Type B pancreatic cell (in vitro differentiated cells): ENCODE results near the gene CFAP119. TPM values are rescaled to one million over a fixed set of nuclear protein-coding genes. Genes with fewer than 3 reads are reported as not detected.

Experiments
- DNase-seq: peaks from one replicate; pipeline ENCODE4 v3.0.0; 2021; ENCODE audit warnings: mixed read lengths; ENCODE audit not compliant: unreplicated experiment; ENCODE audit errors: extremely low spot score
- H3K27ac Mint-ChIP-seq: 2 replicates; pipeline ENCODE4 v1.8.0; 2021; ENCODE audit warnings: mild to moderate bottlenecking, mixed read lengths
- H3K27me3 Mint-ChIP-seq: 2 replicates; pipeline ENCODE4 v1.8.0; 2021; ENCODE audit warnings: mixed read lengths
- H3K36me3 Mint-ChIP-seq: 2 replicates; pipeline ENCODE4 v1.8.0; 2021; ENCODE audit warnings: mixed read lengths
- H3K4me1 Mint-ChIP-seq: one replicate; pipeline ENCODE4 v1.8.0; 2021; ENCODE audit warnings: mixed read lengths; ENCODE audit not compliant: unreplicated experiment
- H3K4me3 Mint-ChIP-seq: 2 replicates; pipeline ENCODE4 v1.8.0; 2021; ENCODE audit warnings: mild to moderate bottlenecking, mixed read lengths
- H3K9me3 Mint-ChIP-seq: 2 replicates; pipeline ENCODE4 v1.8.0; 2021; ENCODE audit warnings: mixed read lengths
- total RNA-seq: library from RNA; stranded (reverse); gene quantifications from 2 replicates; pipeline ENCODE4 v1.2.1, GENCODE V29; 2021; ENCODE audit warnings: low replicate concordance
- TF ChIP-seq, protein P1 (sequence below): fragments of 200-600 bp; sonication (generic); conservative IDR thresholded peaks from 2 replicates; pipeline ENCODE4 v1.5.0; 2021; ENCODE audit warnings: antibody characterized with exemption, mild to moderate bottlenecking

Gene CFAP119
- total RNA-seq, 1 donor from 2014 or later, result 15.0 TPM

DNA sequence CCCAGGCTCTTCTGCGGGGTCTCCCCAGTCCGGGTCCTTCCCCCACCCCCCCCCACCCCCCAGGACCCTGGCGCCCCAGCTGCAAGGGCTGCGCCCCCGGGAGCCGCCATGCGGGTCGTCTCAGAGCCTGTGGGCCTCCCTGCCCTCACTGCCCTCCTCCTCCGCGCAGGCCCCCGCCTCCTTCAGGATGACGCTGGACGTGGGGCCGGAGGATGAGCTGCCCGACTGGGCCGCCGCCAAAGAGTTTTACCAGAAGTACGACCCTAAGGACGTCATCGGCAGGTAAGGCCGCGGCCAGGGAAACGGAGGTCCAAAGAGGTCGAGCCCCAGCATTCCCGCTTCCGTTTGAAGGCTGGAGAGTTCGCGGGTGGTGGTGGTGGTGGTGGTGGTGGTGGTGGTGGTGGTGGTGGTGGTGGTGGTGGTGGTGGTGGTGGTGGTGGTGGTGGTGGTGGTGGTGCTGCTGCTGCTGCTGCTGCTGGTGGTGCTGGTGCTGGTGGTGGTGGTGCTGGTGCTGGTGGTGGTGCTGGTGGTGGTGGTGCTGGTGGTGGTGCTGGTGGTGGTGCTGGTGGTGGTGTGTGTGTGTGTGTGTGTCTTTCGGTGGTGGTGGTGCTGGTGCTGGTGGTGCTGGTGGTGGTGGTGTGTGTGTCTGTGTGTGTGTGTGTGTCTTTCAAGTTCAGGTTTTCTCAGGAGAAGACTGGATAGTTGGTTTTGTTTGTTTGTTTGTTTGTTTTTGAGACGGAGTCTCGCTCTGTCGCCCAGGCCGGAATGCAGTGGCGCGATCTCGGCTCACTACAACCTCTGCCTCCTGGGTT lies 13.0 kb downstream of the CFAP119 start:
- Mint-ChIP-seq H3K27ac (peak overlapping the region; percentile 77), H3K36me3 (peaks cover 10% of the 10 kb centered on the region), H3K9me3 (no peaks in the 10 kb centered on the region), H3K4me1 (no peaks in the 10 kb centered on the region), H3K27me3 (no peaks in the 10 kb centered on the region), H3K4me3 (peak overlapping the region; percentile 94)
- TF ChIP-seq, protein P1, sequence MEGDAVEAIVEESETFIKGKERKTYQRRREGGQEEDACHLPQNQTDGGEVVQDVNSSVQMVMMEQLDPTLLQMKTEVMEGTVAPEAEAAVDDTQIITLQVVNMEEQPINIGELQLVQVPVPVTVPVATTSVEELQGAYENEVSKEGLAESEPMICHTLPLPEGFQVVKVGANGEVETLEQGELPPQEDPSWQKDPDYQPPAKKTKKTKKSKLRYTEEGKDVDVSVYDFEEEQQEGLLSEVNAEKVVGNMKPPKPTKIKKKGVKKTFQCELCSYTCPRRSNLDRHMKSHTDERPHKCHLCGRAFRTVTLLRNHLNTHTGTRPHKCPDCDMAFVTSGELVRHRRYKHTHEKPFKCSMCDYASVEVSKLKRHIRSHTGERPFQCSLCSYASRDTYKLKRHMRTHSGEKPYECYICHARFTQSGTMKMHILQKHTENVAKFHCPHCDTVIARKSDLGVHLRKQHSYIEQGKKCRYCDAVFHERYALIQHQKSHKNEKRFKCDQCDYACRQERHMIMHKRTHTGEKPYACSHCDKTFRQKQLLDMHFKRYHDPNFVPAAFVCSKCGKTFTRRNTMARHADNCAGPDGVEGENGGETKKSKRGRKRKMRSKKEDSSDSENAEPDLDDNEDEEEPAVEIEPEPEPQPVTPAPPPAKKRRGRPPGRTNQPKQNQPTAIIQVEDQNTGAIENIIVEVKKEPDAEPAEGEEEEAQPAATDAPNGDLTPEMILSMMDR, result no peak
- no peak for DNase-seq

DNA sequence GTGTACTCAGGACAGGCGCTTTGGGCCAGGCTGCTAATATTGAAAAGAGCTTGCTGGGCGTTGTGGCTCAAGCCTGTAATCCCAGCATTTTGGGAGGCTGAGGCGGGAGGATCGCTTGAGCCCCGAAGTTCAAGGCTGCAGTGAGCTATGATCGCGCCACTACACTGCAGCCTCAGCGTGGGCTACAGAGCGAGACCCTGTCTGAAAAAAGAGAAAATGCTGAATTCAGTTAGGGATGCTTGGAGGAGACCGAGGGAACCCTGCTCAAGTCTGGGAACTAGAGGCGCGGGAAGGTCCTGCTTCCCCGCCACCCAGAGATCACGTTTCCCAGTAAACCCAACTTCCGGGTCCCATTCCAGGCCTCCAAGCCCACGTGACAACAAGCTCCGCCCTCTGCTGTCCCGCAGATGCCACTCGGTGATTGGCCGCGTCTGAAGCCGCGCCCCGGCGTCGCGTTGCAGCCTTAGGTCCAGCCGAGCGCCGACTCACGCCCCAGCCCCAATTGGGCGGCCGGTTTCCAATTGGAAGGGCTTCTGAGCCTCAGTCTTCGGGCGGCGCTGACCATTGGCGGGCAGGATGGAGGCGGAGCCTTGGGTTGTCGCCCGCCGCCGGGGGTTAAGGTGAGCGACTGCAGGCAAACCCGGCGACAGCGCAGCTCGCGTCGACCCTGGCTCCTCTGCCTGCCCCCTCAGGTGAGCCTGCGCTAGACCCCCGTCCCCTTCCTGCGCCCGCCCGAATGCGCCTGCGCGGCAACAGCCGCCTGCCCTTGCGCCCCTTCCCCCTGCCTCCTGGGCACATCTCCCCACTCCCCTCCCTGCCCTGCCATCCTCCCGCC lies 13.8 kb downstream of the CFAP119 start, which contains the start of gene PHKG2:
Gene PHKG2 (plus strand): TSS at position 627 of the 835 bp plus-strand sequence. CDS start 396 bp downstream, outside the sequence.
- H3K36me3 Mint-ChIP-seq, result peaks cover 14% of the 10 kb centered on the region
- peak within 1 kb of the TSS; percentile 94 for H3K4me3 Mint-ChIP-seq
- H3K9me3 Mint-ChIP-seq, result no peaks in the 10 kb centered on the region
- peak; percentile 98 for DNase-seq
- no peaks in the 10 kb centered on the region for H3K4me1 Mint-ChIP-seq
- TF ChIP-seq, protein P1, result no peak
- H3K27me3 Mint-ChIP-seq, result no peaks in the 10 kb centered on the region
- H3K27ac Mint-ChIP-seq, result peak within 1 kb of the TSS; percentile 89

DNA sequence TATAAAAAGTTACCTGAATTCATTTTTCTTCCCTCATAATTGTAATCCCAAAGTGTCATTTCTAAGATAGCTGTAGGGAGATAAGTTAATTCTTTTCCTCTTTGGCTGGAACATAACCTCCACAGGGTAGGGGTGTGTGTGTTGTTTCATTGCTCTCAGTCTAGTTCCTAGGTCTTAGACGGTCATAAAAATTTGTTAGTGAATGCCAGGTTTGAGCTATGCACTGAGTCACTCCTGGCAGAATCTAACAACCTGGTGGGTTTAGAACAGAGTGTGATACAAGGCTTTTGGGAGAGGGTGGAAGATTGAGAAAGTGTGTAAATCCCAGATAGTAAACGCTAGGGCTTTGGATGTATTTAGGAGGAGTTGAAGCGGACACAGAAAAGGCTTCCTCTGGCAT lies 14.5 kb downstream of the CFAP119 start:
- TF ChIP-seq, protein P1, result no peak
- peak overlapping the region; percentile 94 for H3K4me3 Mint-ChIP-seq
- H3K27me3 Mint-ChIP-seq, result no peaks in the 10 kb centered on the region
- H3K9me3 Mint-ChIP-seq, result no peaks in the 10 kb centered on the region
- peaks cover 14% of the 10 kb centered on the region for H3K36me3 Mint-ChIP-seq
- no peak for DNase-seq
- peak overlapping the region; percentile 89 for H3K27ac Mint-ChIP-seq
- H3K4me1 Mint-ChIP-seq, result no peaks in the 10 kb centered on the region

DNA sequence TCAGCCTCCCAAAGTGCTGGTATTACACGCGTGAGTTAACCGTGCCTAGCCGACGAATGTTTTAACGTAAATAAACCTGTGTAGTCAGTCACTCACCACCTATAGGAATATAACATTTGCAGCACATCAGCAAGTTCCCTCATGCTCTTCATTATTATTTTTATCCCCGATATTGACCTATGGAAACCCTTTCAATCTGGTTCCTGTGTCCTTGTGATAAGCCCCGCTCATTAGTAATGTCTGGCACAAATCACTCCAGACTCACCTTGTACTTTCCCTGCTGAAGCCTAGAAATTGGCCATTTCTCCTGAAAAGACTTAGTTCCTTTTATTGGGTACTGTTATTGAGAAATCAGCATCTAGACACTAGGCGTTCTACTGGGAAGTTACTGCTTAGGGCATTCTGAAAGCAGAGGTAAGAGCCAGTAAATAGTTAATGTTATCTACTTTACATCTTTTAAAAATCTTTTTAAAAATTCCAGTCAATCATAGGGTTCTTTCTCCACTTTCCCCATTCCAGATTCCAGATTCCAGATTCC lies 15.2 kb downstream of the CFAP119 start:
- H3K4me3 Mint-ChIP-seq, result no peak overlapping the region
- peaks cover 20% of the 10 kb centered on the region for H3K36me3 Mint-ChIP-seq
- H3K4me1 Mint-ChIP-seq, result no peaks in the 10 kb centered on the region
- no peaks in the 10 kb centered on the region for H3K27me3 Mint-ChIP-seq
- H3K27ac Mint-ChIP-seq, result peak overlapping the region; percentile 89
- DNase-seq, result no peak
- TF ChIP-seq, protein P1, result no peak
- H3K9me3 Mint-ChIP-seq, result no peaks in the 10 kb centered on the region

DNA sequence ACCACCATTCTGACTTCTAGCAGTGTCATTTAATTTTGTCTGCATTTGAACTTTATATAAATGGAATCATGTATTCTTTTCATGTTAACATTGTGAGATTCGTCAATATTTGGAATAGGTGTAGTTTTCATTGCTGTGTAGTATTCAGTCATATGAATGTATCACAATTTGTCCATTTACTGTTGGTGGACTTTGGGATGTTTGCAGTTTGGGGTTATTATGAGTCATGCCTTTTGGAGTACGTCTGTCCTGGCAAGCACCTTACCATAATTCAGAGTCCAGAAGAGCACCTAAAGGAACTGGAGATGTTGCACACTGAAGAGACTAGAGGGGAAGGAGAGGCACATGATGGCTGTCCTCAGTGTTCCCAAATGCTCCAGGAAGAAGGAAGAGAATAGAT lies 16.8 kb downstream of the CFAP119 start:
- H3K27me3 Mint-ChIP-seq, result no peaks in the 10 kb centered on the region
- H3K4me1 Mint-ChIP-seq, result peaks cover 12% of the 10 kb centered on the region
- no peak for DNase-seq
- H3K36me3 Mint-ChIP-seq, result peaks cover 28% of the 10 kb centered on the region
- peak overlapping the region; percentile 40 for H3K27ac Mint-ChIP-seq
- H3K4me3 Mint-ChIP-seq, result no peak overlapping the region
- TF ChIP-seq, protein P1, result no peak
- no peaks in the 10 kb centered on the region for H3K9me3 Mint-ChIP-seq
